T-helper 1 cell (primary cell): ENCODE measurements around the gene SPATA33.
A peak's percentile ranks its signal among the peaks of the same experiment; 100 is the strongest.

Experiments used
- DNase-seq, 5 donors: peaks; one replicate each; pipeline ENCODE4 v3.0.0-alpha.2; 2012 to 2020

Gene SPATA33

DNA sequence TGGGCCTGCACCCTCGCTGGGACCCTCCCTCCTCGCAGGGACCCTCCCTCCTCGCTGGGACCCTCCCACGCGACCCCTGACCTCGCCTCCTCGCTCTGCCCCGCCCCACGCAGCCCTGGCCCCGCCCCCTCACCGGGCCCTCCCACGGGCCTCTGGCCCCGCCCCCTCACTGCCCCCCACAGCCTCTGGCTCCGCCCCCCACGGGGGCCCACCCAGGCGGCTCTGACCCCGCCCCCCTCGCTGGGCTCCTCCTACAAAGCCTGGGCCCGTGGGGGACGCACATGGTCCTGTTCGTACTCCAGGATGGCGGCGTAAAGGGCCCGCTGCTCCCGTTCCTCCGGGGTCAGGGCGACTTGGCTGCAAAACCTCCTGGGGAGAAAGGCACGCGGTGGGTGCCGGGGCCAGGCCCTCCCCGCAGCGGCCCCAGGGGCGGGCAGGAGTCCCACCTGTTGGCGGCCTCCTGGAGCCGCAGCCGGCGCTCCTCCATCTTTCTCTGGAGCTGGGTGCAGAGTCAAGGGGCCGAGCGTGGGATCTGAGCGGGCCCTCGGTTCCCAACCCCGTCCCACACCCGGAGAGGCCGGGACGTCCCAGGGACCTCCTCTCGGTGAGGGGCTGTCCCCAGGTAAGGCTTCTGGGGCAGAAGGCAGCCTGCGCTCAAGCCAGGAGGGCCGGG, 54.1 kb downstream of the SPATA33 start:
- peak; percentile 41 to 58 (median 55) for DNase-seq

DNA sequence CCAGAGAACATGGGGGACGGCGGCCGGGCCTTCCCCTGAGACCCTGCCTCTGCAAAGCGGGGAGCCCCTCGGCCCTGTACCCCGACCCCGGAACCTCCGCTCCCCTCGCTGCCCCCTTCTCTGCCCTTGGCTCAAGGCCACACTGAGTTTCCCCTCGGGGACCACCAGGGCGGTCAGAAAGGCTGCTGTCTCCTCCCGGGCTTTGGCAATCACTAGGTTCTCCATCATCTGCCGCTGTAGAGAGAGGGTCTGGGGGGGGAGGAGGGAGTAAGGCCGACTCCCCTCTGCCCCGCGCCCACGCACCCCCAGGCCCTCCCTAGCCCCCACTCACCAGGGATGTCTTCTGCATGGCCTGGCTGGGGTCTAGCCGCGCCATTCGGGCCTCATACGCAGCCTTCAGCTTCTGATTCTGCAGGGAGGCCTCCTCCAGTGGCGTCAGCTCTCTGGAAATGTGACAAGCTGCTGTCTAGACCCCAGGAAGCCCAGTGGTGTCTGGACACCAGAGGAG, 54.7 kb downstream of the SPATA33 start:
- no peak for DNase-seq

DNA sequence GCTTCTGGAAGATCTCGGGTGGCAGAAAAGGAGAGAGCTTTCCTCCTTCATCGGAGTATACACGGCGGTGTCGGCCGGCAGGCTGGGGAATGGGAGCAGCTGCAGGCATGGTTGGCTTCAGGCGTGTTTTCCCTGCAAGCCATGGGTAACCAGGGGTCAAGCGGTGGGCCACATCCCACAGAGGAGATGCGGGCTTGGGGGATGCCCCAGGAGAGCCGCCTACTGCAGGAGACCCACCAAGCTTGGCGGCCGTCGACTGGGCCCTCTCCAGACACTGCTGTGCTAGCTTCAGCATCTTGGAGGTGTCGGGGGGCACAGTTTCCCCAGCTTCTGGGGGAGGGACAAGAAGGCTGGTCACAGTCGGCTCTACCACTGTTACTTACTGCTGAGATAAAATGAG, 58.9 kb downstream of the SPATA33 start:
- no peak for DNase-seq

DNA sequence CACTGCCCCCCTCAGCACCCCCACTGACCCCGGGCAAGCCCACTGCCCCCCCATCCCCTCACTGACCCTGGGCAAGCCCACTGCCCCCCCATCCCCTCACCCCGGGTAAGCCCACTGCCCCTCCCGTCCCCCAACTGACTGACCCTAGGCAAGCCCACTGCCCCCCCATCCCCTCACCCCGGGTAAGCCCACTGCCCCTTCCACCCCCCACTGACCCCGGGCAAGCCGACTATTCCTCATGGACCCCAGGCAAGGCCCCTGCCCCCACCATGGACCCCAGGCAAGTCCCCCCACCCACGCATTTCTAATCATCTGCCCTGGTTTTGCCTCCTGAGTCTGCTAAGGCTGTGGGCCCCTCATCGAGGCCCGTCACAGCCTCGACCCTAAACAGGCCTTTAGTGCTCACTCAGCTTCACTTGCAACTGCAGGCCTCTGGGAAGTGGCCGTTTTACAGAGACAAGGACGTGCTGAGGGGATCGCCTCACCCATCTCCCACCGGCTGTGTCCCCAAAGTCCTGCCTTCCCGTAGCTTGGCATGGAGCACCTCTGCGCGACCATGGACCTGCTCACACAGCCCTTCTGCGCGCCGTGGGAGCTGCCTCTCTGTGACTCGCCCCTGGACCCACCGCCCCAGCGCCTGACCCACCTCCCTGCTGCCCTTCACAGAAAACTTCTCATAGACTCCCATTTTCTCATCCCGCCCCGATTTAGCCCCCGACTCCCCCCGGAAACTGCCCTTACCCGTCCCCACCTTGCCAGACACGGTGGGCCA, 59.5 kb downstream of the SPATA33 start:
- DNase-seq, result no peak

DNA sequence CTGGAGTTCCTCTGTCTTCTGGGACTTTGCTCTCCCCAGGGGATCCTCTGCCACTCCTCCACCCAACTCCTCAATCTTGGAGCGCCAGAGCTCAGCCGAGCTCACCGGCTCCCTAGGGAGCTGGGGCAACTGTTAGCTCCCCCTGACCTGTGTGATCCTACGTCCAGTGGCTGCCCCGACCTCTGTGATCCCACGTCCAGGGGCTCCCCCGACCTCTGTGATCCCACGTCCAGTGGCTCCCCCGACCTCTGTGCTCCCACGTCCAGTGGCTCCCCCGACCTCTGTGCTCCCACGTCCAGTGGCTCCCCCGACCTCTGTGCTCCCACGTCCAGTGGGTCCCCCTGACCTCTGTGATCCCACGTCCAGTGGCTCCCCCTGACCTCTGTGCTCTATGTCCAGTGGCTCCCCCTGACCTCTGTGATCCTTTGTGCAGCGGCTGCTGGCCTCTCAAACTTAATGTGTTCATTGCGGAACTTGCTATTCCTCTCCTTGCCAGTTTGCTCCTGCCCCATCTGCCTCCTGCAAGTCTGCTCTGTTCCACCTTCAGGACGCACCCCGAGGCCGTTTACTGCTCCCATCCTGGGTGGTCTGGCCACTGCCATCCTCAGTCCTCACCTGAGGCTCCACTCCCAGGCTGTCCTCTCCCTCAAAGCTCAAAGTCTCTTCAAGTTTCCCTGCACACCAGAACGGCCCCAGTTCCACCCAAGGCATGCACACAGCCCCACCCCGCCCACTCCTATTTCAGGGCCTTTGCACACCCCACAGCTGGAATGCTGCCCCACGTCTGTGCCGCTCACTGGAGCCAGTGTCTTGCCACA, 60.3 kb downstream of the SPATA33 start:
- DNase-seq, result no peak
